Kidney (tissue), 14 donors: ENCODE results near the gene ELAPOR1. TPM values are rescaled to one million over a fixed set of nuclear protein-coding genes. Genes with fewer than 3 reads are reported as not detected.

ENCODE experiments used
- DNase-seq, 5 donors: peaks; one replicate each; pipeline ENCODE4 v3.0.0-alpha.2; 2013 to 2020
- FAIRE-seq: peaks from 2 replicates; lab custom pipeline; 2012; peaks lifted over from hg19 to GRCh38; lab: Jason Lieb, UNC
- H3K27ac ChIP-seq, 2 donors: one replicate each; pipeline ENCODE4 v1.7.0; 2013; ENCODE audit warnings: low read depth in 2 of 2, low read length in 2 of 2, inconsistent platforms in 1 of 2
- H3K27me3 ChIP-seq: one replicate; pipeline ENCODE4 v1.7.1; 2013; ENCODE audit warnings: low read length, inconsistent platforms; ENCODE audit not compliant: control insufficient read depth, insufficient read depth
- H3K36me3 ChIP-seq, 3 donors: one replicate each; pipeline versions ENCODE4 v1.7.0 to v1.7.1; 2013; ENCODE audit warnings: low read length in 3 of 3, control low read depth in 1 of 3, inconsistent platforms in 1 of 3; ENCODE audit not compliant: insufficient read depth in 3 of 3, control insufficient read depth in 2 of 3
- H3K4me1 ChIP-seq, 3 donors: one replicate each; pipeline versions ENCODE4 v1.7.0 to v1.7.1; 2013; ENCODE audit warnings: low read length in 3 of 3, inconsistent platforms in 1 of 3, low read depth in 1 of 3; ENCODE audit not compliant: control insufficient read depth in 2 of 3, insufficient read depth in 2 of 3
- H3K4me3 ChIP-seq, 3 donors: one replicate each; pipeline versions ENCODE4 v1.7.0 to v1.8.1; 2013; ENCODE audit warnings: low read length in 3 of 3, control low read depth in 1 of 3, inconsistent platforms in 1 of 3
- H3K9ac ChIP-seq, 3 donors: one replicate each; pipeline versions ENCODE4 v1.7.0 to v1.7.1; 2013; ENCODE audit warnings: low read length in 3 of 3, control low read depth in 1 of 3, inconsistent platforms in 1 of 3
- H3K9me3 ChIP-seq, 3 donors: one replicate each; pipeline versions ENCODE4 v1.7.0 to v1.7.1; 2013; ENCODE audit warnings: low read length in 3 of 3, control low read depth in 1 of 3, inconsistent platforms in 1 of 3; ENCODE audit not compliant: control insufficient read depth in 2 of 3, insufficient read depth in 1 of 3
- intact Hi-C: fragments of 100-400 bp; cut with DNase I; formaldehyde crosslinking; loops from one replicate; pipeline ENCODE4 v1.11.1; 2022
- polyA plus RNA-seq: library from polyadenylated mRNA; stranded (reverse); fragments of 350-450 nt; fragmentation: Illumina TruSeq; extraction: RNeasy Lipid Tissue Mini Kit (QIAGEN cat#74804); gene quantifications from one replicate; pipeline ENCODE4 v1.2.3, GENCODE V29; 2014; ENCODE audit warnings: low read depth, low replicate concordance; ENCODE audit not compliant: insufficient read depth
- total RNA-seq: library from RNA; stranded (reverse); fragmentation: NEBNext Ultra II Directional; extraction: Animal tissue kit (Norgen Biotek cat#: 25700); gene quantifications from one replicate; pipeline ENCODE4 v1.2.1, GENCODE V29; 2021
- TF ChIP-seq, protein P1 (sequence below): IDR thresholded peaks from 3 replicates; pipeline ENCODE4 v1.5.1; 2012; ENCODE audit warnings: mild to moderate bottlenecking, moderate library complexity, borderline replicate concordance; ENCODE audit not compliant: insufficient read depth; ENCODE audit errors: extremely low read depth
- donor health status: control.
- donor health status: control.
- donor health status: control.
- donor health status: control.
- donor health status: control.
- donor health status: DM: yes; HTN: yes; CAD: no.
- donor health status: Normal renal cell carcinoma (clear cell type).

ELAPOR1 gene
- total and polyA plus RNA-seq, 2 donors from 2014 or later = 0.28 to 1.3 TPM

DNA sequence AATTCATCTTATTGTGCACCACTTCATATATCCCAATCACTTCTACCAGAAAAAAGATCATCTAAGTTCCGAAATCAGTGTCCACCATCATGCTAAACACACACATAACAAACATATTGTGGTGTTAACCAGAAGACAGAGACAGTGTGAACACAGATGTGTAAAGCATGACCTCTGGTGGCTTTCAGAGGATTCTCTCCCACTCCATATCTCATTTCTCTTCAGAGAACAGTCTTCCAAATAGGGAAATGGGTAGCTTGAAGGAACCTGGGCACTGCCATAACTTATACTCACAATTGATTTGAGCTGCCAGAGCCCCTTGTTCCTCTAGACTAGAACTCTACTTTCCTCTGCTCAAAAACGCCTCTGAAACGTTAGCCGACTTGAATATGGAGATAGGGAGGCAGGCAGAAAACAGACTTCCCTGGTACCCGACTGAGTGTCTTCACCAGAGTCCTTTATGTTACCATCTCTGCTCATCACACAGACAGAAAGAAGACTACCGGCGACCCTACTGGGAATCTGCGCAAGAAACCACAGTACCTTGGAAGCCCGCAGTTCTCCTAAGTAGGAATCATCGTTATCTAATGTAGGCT is 1.8 kb upstream of the ELAPOR1 start:
- Histone ChIP-seq H3K27ac (no peak overlapping the region), H3K4me1 (peaks cover 0 to 13% (median 6%) of the 10 kb centered on the region in 3 donors), H3K27me3 (peaks cover 16% of the 10 kb centered on the region), H3K36me3 (no peaks in the 10 kb centered on the region), H3K9me3 (no peaks in the 10 kb centered on the region), H3K9ac (no peak overlapping the region), H3K4me3 (peak overlapping the region in 1 of 3 donors; percentile 32)
- intact Hi-C loops = no loop called here
- FAIRE-seq (no peak), DNase-seq (peak in 1 of 5 donors; percentile 30)
- TF ChIP-seq, protein P1, sequence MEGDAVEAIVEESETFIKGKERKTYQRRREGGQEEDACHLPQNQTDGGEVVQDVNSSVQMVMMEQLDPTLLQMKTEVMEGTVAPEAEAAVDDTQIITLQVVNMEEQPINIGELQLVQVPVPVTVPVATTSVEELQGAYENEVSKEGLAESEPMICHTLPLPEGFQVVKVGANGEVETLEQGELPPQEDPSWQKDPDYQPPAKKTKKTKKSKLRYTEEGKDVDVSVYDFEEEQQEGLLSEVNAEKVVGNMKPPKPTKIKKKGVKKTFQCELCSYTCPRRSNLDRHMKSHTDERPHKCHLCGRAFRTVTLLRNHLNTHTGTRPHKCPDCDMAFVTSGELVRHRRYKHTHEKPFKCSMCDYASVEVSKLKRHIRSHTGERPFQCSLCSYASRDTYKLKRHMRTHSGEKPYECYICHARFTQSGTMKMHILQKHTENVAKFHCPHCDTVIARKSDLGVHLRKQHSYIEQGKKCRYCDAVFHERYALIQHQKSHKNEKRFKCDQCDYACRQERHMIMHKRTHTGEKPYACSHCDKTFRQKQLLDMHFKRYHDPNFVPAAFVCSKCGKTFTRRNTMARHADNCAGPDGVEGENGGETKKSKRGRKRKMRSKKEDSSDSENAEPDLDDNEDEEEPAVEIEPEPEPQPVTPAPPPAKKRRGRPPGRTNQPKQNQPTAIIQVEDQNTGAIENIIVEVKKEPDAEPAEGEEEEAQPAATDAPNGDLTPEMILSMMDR = peak; percentile 1

DNA sequence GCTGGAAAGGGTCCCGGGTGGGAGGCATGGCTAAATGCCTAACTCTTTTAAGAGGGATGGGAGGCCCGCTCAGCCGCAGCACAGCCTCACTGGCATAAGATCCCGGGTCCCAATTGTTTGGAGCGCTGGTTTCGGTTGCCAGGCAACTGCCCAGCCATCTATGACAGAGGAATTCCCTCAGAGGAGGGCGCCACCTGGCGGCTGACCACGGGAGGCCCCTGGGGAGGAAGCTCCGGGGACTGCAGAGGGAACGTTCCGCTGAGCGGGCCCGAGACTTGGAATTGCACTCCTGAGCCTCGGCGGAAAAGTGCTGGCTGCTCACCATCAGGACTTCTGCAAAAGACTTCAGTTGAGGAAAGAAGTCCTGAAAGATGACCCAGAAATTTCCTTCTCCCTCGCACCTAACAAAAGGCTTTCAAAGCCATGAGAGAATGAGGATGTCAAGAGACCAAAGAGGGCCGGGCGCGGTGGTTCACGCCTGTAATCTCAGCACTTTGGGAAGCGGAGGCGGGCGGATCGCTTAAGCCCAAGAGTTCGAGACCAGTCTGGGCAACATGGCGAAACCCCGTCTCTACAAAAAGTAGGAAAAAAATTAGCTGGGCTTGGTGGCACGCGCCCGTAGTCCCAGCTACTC is 1.1 kb upstream of the ELAPOR1 start:
- intact Hi-C loops = no loop called here
- peaks cover 0 to 13% (median 6%) of the 10 kb centered on the region in 3 donors for H3K4me1 ChIP-seq
- FAIRE-seq (no peak), DNase-seq (peak; percentile 97 to 98 (median 98))
- H3K9me3 ChIP-seq = no peaks in the 10 kb centered on the region
- peak overlapping the region in 2 of 3 donors; percentile 16 to 32 for H3K4me3 ChIP-seq
- TF ChIP-seq, protein P1 = peak; percentile 93
- no peaks in the 10 kb centered on the region for H3K36me3 ChIP-seq
- no peak overlapping the region for H3K27ac ChIP-seq
- peaks cover 16% of the 10 kb centered on the region for H3K27me3 ChIP-seq
- no peak overlapping the region for H3K9ac ChIP-seq

DNA sequence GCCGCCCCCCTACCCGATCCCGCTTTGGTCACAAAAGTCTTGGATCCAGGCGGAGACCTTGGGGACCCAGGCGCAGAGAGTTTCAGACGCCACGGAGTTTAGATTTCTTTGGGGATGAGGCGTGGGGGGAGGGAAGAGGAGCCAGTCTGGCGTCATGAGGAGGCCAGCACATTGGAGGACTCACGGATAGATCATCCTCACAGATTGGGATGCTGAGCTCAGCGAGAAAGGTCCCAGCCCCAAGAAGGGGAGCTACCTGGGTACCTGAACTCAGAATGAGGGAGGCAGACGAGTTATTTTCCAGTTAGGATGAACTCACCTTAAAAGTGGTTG is 393 bp downstream of the ELAPOR1 start:
- Histone ChIP-seq H3K9ac (no peak overlapping the region), H3K27ac (no peak overlapping the region), H3K36me3 (no peaks in the 10 kb centered on the region), H3K27me3 (peaks cover 16% of the 10 kb centered on the region), H3K4me1 (peaks cover 0 to 13% (median 6%) of the 10 kb centered on the region in 3 donors), H3K9me3 (no peaks in the 10 kb centered on the region), H3K4me3 (no peak overlapping the region)
- FAIRE-seq (no peak), DNase-seq (no peak)
- intact Hi-C loops = no loop called here
- TF ChIP-seq, protein P1 = no peak
